Natural killer cell (primary cell): ENCODE measurements around the gene ZFAND3. TPM values are rescaled to one million over a fixed set of nuclear protein-coding genes. Genes with fewer than 3 reads are reported as not detected.

ENCODE experiments used
- ATAC-seq, 3 donors: fragments of 150-1000 bp in 2 of 3; fragments of 200-7000 bp in 1 of 3; cut with Tn5 transposase; 1 replicate in 1 of 3; 2 replicates in 2 of 3; pipeline ENCODE4 v1.10.0; 2021; ENCODE audit warnings: mild to moderate bottlenecking in 2 of 3, moderate library complexity in 2 of 3
- DNase-seq, 2 donors: peaks; one replicate each; pipeline versions ENCODE4 v3.0.0 to v3.0.0-alpha.2; 2013 to 2021; ENCODE audit warnings: mixed read lengths in 1 of 2
- H3K27ac ChIP-seq: one replicate; pipeline ENCODE4 v1.5.1; 2013; ENCODE audit warnings: mild to moderate bottlenecking, low read length
- H3K27me3 ChIP-seq: one replicate; pipeline ENCODE4 v1.6.1; 2013; ENCODE audit warnings: low read length; ENCODE audit not compliant: control insufficient read depth, insufficient read depth
- H3K36me3 ChIP-seq: one replicate; pipeline ENCODE4 v1.6.1; 2013; ENCODE audit warnings: low read length; ENCODE audit not compliant: control insufficient read depth, insufficient read depth
- H3K4me1 ChIP-seq: one replicate; pipeline ENCODE4 v1.6.1; 2013; ENCODE audit warnings: low read length; ENCODE audit not compliant: control insufficient read depth, insufficient read depth
- H3K4me3 ChIP-seq: one replicate; pipeline ENCODE4 v1.5.1; 2013; ENCODE audit warnings: low read length
- H3K9me3 ChIP-seq: one replicate; pipeline ENCODE4 v1.6.1; 2013; ENCODE audit warnings: low read length; ENCODE audit not compliant: control insufficient read depth, insufficient read depth
- H3K27ac Mint-ChIP-seq, 2 donors: one replicate each; pipeline ENCODE4 v1.8.0; 2022; ENCODE audit warnings: mild to moderate bottlenecking in 2 of 2, mixed read lengths in 2 of 2, moderate library complexity in 1 of 2
- H3K27me3 Mint-ChIP-seq, 2 donors: one replicate each; pipeline ENCODE4 v1.8.0; 2022; ENCODE audit warnings: low read depth in 2 of 2, mixed read lengths in 2 of 2
- H3K36me3 Mint-ChIP-seq: one replicate; pipeline ENCODE4 v1.8.0; 2022; ENCODE audit warnings: mixed read lengths
- H3K4me1 Mint-ChIP-seq, 2 donors: one replicate each; pipeline ENCODE4 v1.8.0; 2022; ENCODE audit warnings: mixed read lengths in 2 of 2
- H3K4me3 Mint-ChIP-seq: one replicate; pipeline ENCODE4 v1.8.0; 2022; ENCODE audit warnings: mild to moderate bottlenecking, moderate library complexity, mixed read lengths
- H3K9me3 Mint-ChIP-seq, 2 donors: one replicate each; pipeline ENCODE4 v1.8.0; 2022; ENCODE audit warnings: mixed read lengths in 2 of 2
- CTCF ChIP-seq: fragments of 200-600 bp; IDR thresholded peaks from one replicate; pipeline ENCODE4 v1.8.0; 2022; ENCODE audit warnings: antibody characterized with exemption
- WGBS: methylation state at CpG from one replicate; pipeline ENCODE4 v1.1.7; 2013; ENCODE audit warnings: missing lambda C conversion rate; ENCODE audit not compliant: insufficient coverage; 5-methylcytosine and 5-hydroxymethylcytosine counted together
- intact Hi-C: fragments of 100-400 bp; cut with micrococcal nuclease; formaldehyde crosslinking; loops from one replicate; pipeline ENCODE4 v1.14.2; 2022
- total RNA-seq, 4 donors: library from RNA; stranded (reverse); fragments of 120-200 nt in 1 of 4; gene quantifications; one replicate each; pipeline versions ENCODE4 v1.2.3 to v1.2.4, GENCODE V29; 2013 to 2022

Gene ZFAND3
- total RNA-seq, 3 donors from 2014 or later (not counting 1 experiment from before 2014, with no cell fraction given): 87.7 to 97.4 (median 90.1) TPM

- 96% methylated on average over 3 of the region's 4 CpGs for WGBS
- H3K4me1 Mint-ChIP-seq: peaks cover 46 to 62% of the 10 kb centered on the region in 2 donors
- H3K27me3 Mint-ChIP-seq: no peaks in the 10 kb centered on the region
- H3K4me3 Mint-ChIP-seq: no peak overlapping the region
- no peak for TF ChIP-seq CTCF
- intact Hi-C loops: no loop called here
- Histone ChIP-seq H3K4me3 (no peak overlapping the region), H3K36me3 (peaks cover 7% of the 10 kb centered on the region), H3K27me3 (no peaks in the 10 kb centered on the region), H3K4me1 (no peaks in the 10 kb centered on the region), H3K9me3 (no peaks in the 10 kb centered on the region), H3K27ac (no peak overlapping the region)
- H3K36me3 Mint-ChIP-seq: no peaks in the 10 kb centered on the region
- DNase-seq (no peak), ATAC-seq (no peak)
- H3K27ac Mint-ChIP-seq: no peak overlapping the region
- H3K9me3 Mint-ChIP-seq: no peaks in the 10 kb centered on the region
Measured at GRCh38 chr6:38127284-38127683, 307.8 kb downstream of the ZFAND3 start.

- no peak overlapping the region for H3K4me3 Mint-ChIP-seq
- TF ChIP-seq CTCF: no peak
- Histone ChIP-seq H3K4me3 (no peak overlapping the region), H3K27ac (no peak overlapping the region), H3K9me3 (no peaks in the 10 kb centered on the region), H3K4me1 (no peaks in the 10 kb centered on the region), H3K36me3 (no peaks in the 10 kb centered on the region), H3K27me3 (no peaks in the 10 kb centered on the region)
- ATAC-seq (no peak), DNase-seq (no peak)
- H3K36me3 Mint-ChIP-seq: no peaks in the 10 kb centered on the region
- no peaks in the 10 kb centered on the region for H3K27me3 Mint-ChIP-seq
- H3K27ac Mint-ChIP-seq: peak overlapping the region in 1 of 2 donors; percentile 8
- H3K9me3 Mint-ChIP-seq: no peaks in the 10 kb centered on the region
- intact Hi-C loops: no loop called here
- peaks cover 68 to 78% of the 10 kb centered on the region in 2 donors for H3K4me1 Mint-ChIP-seq
Measured at GRCh38 chr6:38131527-38131965, 312.0 kb downstream of the ZFAND3 start.

GRCh38 chr6:38133932-38134703, 314.6 kb downstream of the ZFAND3 start:
- H3K27me3 Mint-ChIP-seq: no peaks in the 10 kb centered on the region

More at GRCh38 chr6:38133932-38134703, 314.6 kb downstream of the ZFAND3 start:
- intact Hi-C loops: no loop called here
- Mint-ChIP-seq H3K4me3 (no peak overlapping the region), H3K36me3 (no peaks in the 10 kb centered on the region), H3K4me1 (peaks cover 66 to 76% of the 10 kb centered on the region in 2 donors), H3K27ac (peak overlapping the region in 1 of 2 donors; percentile 6), H3K9me3 (no peaks in the 10 kb centered on the region)
- 92% methylated on average over 6 of the region's 7 CpGs for WGBS
- Histone ChIP-seq H3K4me1 (no peaks in the 10 kb centered on the region), H3K4me3 (no peak overlapping the region), H3K27me3 (no peaks in the 10 kb centered on the region), H3K27ac (no peak overlapping the region), H3K9me3 (no peaks in the 10 kb centered on the region), H3K36me3 (no peaks in the 10 kb centered on the region)
- DNase-seq (no peak), ATAC-seq (no peak)
- no peak for TF ChIP-seq CTCF
